Sigmoid colon (tissue), 4 donors: ENCODE measurements around the gene FMNL2.

Experiments used
- CTCF ChIP-seq, 4 experiments: fragments of 450-650 bp in 3 of 4; fragments of 200-600 bp in 1 of 4; IDR thresholded peaks; one replicate each; pipeline ENCODE4 v1.5.1; 2016 to 2019; ENCODE audit warnings: antibody characterized with exemption in 4 of 4, mild to moderate bottlenecking in 3 of 4, moderate library complexity in 2 of 4
- EP300 ChIP-seq, 4 donors: sonication (generic); formaldehyde crosslinking; IDR thresholded peaks; one replicate each; pipeline ENCODE4 v1.6.1; 2017; ENCODE audit warnings: antibody characterized with exemption in 4 of 4
- POLR2A ChIP-seq, 2 donors: fragments of 450-650 bp; IDR thresholded peaks; one replicate each; pipeline ENCODE4 v1.6.1; 2016; ENCODE audit warnings: antibody characterized with exemption in 2 of 2, mild to moderate bottlenecking in 2 of 2, moderate library complexity in 2 of 2

- TF ChIP-seq EP300 (IDR thresholded peaks at IDR 0.05) = no peak
- no peak for TF ChIP-seq POLR2A (IDR thresholded peaks at IDR 0.05)
- no peak for TF ChIP-seq CTCF (IDR thresholded peaks at IDR 0.05)
These were observed 32.8 kb downstream of the FMNL2 start for GRCh38 chr2:152367547-152368390.
